H9 (cell line): ENCODE results near the gene ACSL6. TPM values are rescaled to one million over a fixed set of nuclear protein-coding genes. Genes with fewer than 3 reads are reported as not detected.

Experiments used
- DNase-seq: peaks from one replicate; pipeline ENCODE4 v3.0.0-alpha.2; 2017
- H2AFZ ChIP-seq: one replicate; pipeline ENCODE4 v1.6.1; 2013; ENCODE audit warnings: mild to moderate bottlenecking, low read length, control low read depth, moderate library complexity
- H2AK5ac ChIP-seq: 2 replicates; pipeline ENCODE4 v1.6.1; 2013; ENCODE audit warnings: low read length, control low read depth, mixed read lengths; ENCODE audit not compliant: insufficient read length
- H2BK120ac ChIP-seq: one replicate; pipeline ENCODE4 v1.6.1; 2013; ENCODE audit warnings: low read depth, mild to moderate bottlenecking, low read length, control low read depth, inconsistent platforms; ENCODE audit not compliant: poor library complexity, severe bottlenecking
- H2BK12ac ChIP-seq: 2 replicates; pipeline ENCODE4 v1.6.1; 2013; ENCODE audit warnings: low read length, control low read depth, mixed read lengths, low read depth; ENCODE audit not compliant: insufficient read length
- H2BK15ac ChIP-seq: 2 replicates; pipeline ENCODE4 v1.6.1; 2013; ENCODE audit warnings: low read depth, low read length, control low read depth
- H2BK20ac ChIP-seq: one replicate; pipeline ENCODE4 v1.6.1; 2013; ENCODE audit warnings: low read depth, mild to moderate bottlenecking, low read length, control low read depth, inconsistent platforms; ENCODE audit not compliant: poor library complexity, severe bottlenecking
- H2BK5ac ChIP-seq: 2 replicates; pipeline ENCODE4 v1.6.1; 2013; ENCODE audit warnings: low read length, control low read depth, mixed read lengths; ENCODE audit not compliant: insufficient read length
- H3K14ac ChIP-seq: 2 replicates; pipeline ENCODE4 v1.6.1; 2013; ENCODE audit warnings: low read length, control low read depth; ENCODE audit not compliant: insufficient read depth
- H3K18ac ChIP-seq: 2 replicates; pipeline ENCODE4 v1.6.1; 2013; ENCODE audit warnings: low read depth, mild to moderate bottlenecking, mixed read lengths, low read length, control low read depth; ENCODE audit not compliant: insufficient read length
- H3K23ac ChIP-seq: 2 replicates; pipeline ENCODE4 v1.6.1; 2013; ENCODE audit warnings: low read length, control low read depth, mixed read lengths, low read depth; ENCODE audit not compliant: insufficient read length
- H3K23me2 ChIP-seq: 2 replicates; pipeline ENCODE4 v1.6.1; 2013; ENCODE audit warnings: low read depth, mild to moderate bottlenecking, mixed read lengths, low read length, control low read depth; ENCODE audit not compliant: insufficient read length, poor library complexity, severe bottlenecking
- H3K27ac ChIP-seq: 2 replicates; pipeline ENCODE4 v1.5.1; 2013; ENCODE audit warnings: low read length, control low read depth, mixed read lengths, low read depth; ENCODE audit not compliant: insufficient read length
- H3K27me3 ChIP-seq: 2 replicates; pipeline ENCODE4 v1.6.1; 2013; ENCODE audit warnings: low read length, control low read depth, inconsistent platforms; ENCODE audit not compliant: insufficient read depth
- H3K4ac ChIP-seq: 2 replicates; pipeline ENCODE4 v1.6.1; 2013; ENCODE audit warnings: low read depth, mild to moderate bottlenecking, control low read depth, inconsistent platforms, low read length, moderate library complexity
- H3K4me1 ChIP-seq: 2 replicates; pipeline ENCODE4 v1.6.1; 2013; ENCODE audit warnings: low read length, control low read depth, inconsistent platforms; ENCODE audit not compliant: insufficient read depth
- H3K4me2 ChIP-seq: 2 replicates; pipeline ENCODE4 v1.6.1; 2013; ENCODE audit warnings: low read length, control low read depth, mixed read lengths; ENCODE audit not compliant: insufficient read length, insufficient read depth
- H3K56ac ChIP-seq: 2 replicates; pipeline ENCODE4 v1.6.1; 2013; ENCODE audit warnings: low read depth, mild to moderate bottlenecking, mixed read lengths, low read length, control low read depth; ENCODE audit not compliant: insufficient read length
- H3K79me1 ChIP-seq: 2 replicates; pipeline ENCODE4 v1.6.1; 2013; ENCODE audit warnings: low read depth, mild to moderate bottlenecking, moderate library complexity, low read length, control low read depth, inconsistent platforms; ENCODE audit not compliant: insufficient read depth, poor library complexity, severe bottlenecking
- H3K79me2 ChIP-seq: 2 replicates; pipeline ENCODE4 v1.6.1; 2013; ENCODE audit warnings: low read length, control low read depth, inconsistent platforms; ENCODE audit not compliant: insufficient read depth
- H3K9ac ChIP-seq: 2 replicates; pipeline ENCODE4 v1.6.1; 2013; ENCODE audit warnings: low read length, control low read depth, mixed read lengths; ENCODE audit not compliant: insufficient read length; ENCODE audit errors: extremely low read depth
- H3K9me3 ChIP-seq: one replicate; pipeline ENCODE4 v1.6.1; 2013; ENCODE audit warnings: low read depth, low read length, inconsistent platforms; ENCODE audit not compliant: control insufficient read depth
- H3T11ph ChIP-seq: one replicate; pipeline ENCODE4 v1.6.1; 2013; ENCODE audit warnings: mild to moderate bottlenecking, low read length, control low read depth, inconsistent platforms
- H4K20me1 ChIP-seq: one replicate; pipeline ENCODE4 v1.6.1; 2013; ENCODE audit not compliant: control insufficient read depth, insufficient read length, insufficient read depth
- H4K5ac ChIP-seq: 2 replicates; pipeline ENCODE4 v1.6.1; 2013; ENCODE audit warnings: low read depth, mild to moderate bottlenecking, mixed read lengths, low read length, control low read depth; ENCODE audit not compliant: insufficient read length
- H4K8ac ChIP-seq: replicated peaks from 2 replicates; pipeline ENCODE4 v1.6.1; 2013; ENCODE audit warnings: low read length, control low read depth, mixed read lengths, low read depth; ENCODE audit not compliant: insufficient read length
- H4K91ac ChIP-seq: 2 replicates; pipeline ENCODE4 v1.6.1; 2013; ENCODE audit warnings: low read depth, mild to moderate bottlenecking, moderate library complexity, mixed read lengths, low read length, control low read depth; ENCODE audit not compliant: insufficient read length
- H3K27ac Mint-ChIP-seq, 3 experiments: 2 replicates in 2 of 3; 3 replicates in 1 of 3; pipeline ENCODE4 v1.8.0; 2020 to 2021; ENCODE audit warnings: mixed read lengths in 3 of 3, mild to moderate bottlenecking in 1 of 3, moderate library complexity in 1 of 3
- H3K27me3 Mint-ChIP-seq: 2 replicates; pipeline ENCODE4 v1.8.0; 2021; ENCODE audit warnings: low read depth, mild to moderate bottlenecking, moderate library complexity, mixed read lengths
- H3K36me3 Mint-ChIP-seq, 3 experiments: 2 replicates in 2 of 3; 3 replicates in 1 of 3; pipeline ENCODE4 v1.8.0; 2020 to 2021; ENCODE audit warnings: low read depth in 3 of 3, mixed read lengths in 3 of 3; ENCODE audit not compliant: insufficient read depth in 1 of 3
- H3K4me1 Mint-ChIP-seq, 2 experiments: 2 replicates each; pipeline ENCODE4 v1.8.0; 2020; ENCODE audit warnings: mixed read lengths in 2 of 2
- H3K4me3 Mint-ChIP-seq, 2 experiments: 2 replicates in 1 of 2; 3 replicates in 1 of 2; pipeline ENCODE4 v1.8.0; 2020 to 2021; ENCODE audit warnings: mild to moderate bottlenecking in 2 of 2, mixed read lengths in 2 of 2, moderate library complexity in 1 of 2
- H3K9me3 Mint-ChIP-seq, 2 experiments: 2 replicates in 1 of 2; 3 replicates in 1 of 2; pipeline ENCODE4 v1.8.0; 2020; ENCODE audit warnings: mild to moderate bottlenecking in 2 of 2, mixed read lengths in 2 of 2, moderate library complexity in 1 of 2
- WGBS: extraction: QIAGEN DNeasy Blood & Tissue Kit; methylation state at CpG from one replicate; pipeline ENCODE4 v1.1.7; 2013; ENCODE audit warnings: missing lambda C conversion rate, low lambda C conversion rate, mixed read lengths; ENCODE audit not compliant: insufficient read length; ENCODE audit errors: extremely low coverage; 5-methylcytosine and 5-hydroxymethylcytosine counted together
- total RNA-seq: library from RNA; stranded (reverse); gene quantifications from 2 replicates; pipeline ENCODE4 v1.2.1, GENCODE V29; 2021
- TF ChIP-seq, protein P1 (sequence below): fragments of 200-600 bp; sonication (generic); conservative IDR thresholded peaks from 3 replicates; pipeline ENCODE4 v1.8.0; 2021; ENCODE audit warnings: antibody characterized with exemption, mild to moderate bottlenecking

Gene ACSL6
- total RNA-seq, 1 experiment from 2014 or later: 1.6 TPM

DNA sequence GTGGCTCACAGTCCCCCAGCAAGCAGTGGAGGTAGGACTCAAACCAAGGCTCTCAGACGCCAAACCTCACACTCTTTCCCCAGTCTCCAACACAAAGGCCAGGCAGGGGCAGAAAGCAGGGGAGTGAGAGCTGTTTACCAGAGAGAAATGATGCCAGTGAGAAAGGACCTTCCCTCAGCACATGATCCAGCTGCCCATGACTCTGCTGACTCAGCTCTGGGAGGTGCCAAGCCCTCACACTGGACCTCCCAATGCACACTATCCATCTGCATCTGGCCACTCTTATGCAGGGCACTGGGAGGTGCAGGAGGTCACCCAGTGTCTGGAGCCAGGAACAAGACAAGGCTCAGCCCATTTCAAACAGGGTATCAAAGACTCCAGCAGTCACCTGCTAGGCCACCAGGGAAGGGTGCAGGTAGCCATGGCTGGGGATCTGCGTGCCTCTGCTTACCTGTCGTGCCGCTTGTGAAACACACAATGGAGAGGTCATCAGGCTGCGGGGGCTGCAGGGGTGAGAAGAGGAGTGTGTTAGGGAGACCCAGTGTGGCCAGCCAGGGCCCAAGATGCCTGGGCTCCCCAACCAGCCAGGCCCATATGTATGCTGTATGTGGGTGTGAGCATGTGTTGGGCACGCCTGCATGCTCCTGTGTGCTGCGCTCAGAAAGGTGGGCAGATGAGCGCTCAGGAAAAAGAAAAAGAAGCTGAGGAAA lies 26.3 kb downstream of the ACSL6 start:
- Histone ChIP-seq H4K91ac (no peak overlapping the region), H3K14ac (no peak overlapping the region), H2BK15ac (no peak overlapping the region), H3K23me2 (no peaks in the 10 kb centered on the region), H2BK120ac (no peak overlapping the region), H3K9me3 (no peaks in the 10 kb centered on the region), H3K56ac (no peak overlapping the region), H3K27me3 (no peaks in the 10 kb centered on the region), H2AFZ (no peak overlapping the region), H3K18ac (no peak overlapping the region), H4K8ac (no peak overlapping the region), H3K79me1 (no peaks in the 10 kb centered on the region), H3K9ac (no peak overlapping the region), H2BK20ac (no peak overlapping the region), H3K27ac (no peak overlapping the region), H3K79me2 (no peaks in the 10 kb centered on the region), H3K4me1 (no peaks in the 10 kb centered on the region), H2BK12ac (no peak overlapping the region), H4K5ac (no peak overlapping the region), H3K4me2 (no peak overlapping the region), H3K4ac (no peak overlapping the region), H3K23ac (no peak overlapping the region), H3T11ph (no peak overlapping the region), H4K20me1 (no peaks in the 10 kb centered on the region), H2BK5ac (no peak overlapping the region), H2AK5ac (no peak overlapping the region)
- DNase-seq: no peak
- Mint-ChIP-seq H3K4me1 (no peaks in the 10 kb centered on the region), H3K27me3 (no peaks in the 10 kb centered on the region), H3K9me3 (no peaks in the 10 kb centered on the region), H3K36me3 (no peaks in the 10 kb centered on the region), H3K4me3 (no peak overlapping the region), H3K27ac (no peak overlapping the region)
- no CpG with 5 or more reads among the region's 8 CpGs for WGBS
- TF ChIP-seq, protein P1, sequence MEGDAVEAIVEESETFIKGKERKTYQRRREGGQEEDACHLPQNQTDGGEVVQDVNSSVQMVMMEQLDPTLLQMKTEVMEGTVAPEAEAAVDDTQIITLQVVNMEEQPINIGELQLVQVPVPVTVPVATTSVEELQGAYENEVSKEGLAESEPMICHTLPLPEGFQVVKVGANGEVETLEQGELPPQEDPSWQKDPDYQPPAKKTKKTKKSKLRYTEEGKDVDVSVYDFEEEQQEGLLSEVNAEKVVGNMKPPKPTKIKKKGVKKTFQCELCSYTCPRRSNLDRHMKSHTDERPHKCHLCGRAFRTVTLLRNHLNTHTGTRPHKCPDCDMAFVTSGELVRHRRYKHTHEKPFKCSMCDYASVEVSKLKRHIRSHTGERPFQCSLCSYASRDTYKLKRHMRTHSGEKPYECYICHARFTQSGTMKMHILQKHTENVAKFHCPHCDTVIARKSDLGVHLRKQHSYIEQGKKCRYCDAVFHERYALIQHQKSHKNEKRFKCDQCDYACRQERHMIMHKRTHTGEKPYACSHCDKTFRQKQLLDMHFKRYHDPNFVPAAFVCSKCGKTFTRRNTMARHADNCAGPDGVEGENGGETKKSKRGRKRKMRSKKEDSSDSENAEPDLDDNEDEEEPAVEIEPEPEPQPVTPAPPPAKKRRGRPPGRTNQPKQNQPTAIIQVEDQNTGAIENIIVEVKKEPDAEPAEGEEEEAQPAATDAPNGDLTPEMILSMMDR: no peak
